ENCODE results near the gene GAS5. TPM values are rescaled to one million over a fixed set of nuclear protein-coding genes. Genes with fewer than 3 reads are reported as not detected.

The GAS5 gene
- total and polyA plus RNA-seq, 9 of the 15 experiments (the other 6 are each of a cell fraction or from before 2014, with no cell fraction given), result 565 to 1,860 (median 1,006) TPM

DNA sequence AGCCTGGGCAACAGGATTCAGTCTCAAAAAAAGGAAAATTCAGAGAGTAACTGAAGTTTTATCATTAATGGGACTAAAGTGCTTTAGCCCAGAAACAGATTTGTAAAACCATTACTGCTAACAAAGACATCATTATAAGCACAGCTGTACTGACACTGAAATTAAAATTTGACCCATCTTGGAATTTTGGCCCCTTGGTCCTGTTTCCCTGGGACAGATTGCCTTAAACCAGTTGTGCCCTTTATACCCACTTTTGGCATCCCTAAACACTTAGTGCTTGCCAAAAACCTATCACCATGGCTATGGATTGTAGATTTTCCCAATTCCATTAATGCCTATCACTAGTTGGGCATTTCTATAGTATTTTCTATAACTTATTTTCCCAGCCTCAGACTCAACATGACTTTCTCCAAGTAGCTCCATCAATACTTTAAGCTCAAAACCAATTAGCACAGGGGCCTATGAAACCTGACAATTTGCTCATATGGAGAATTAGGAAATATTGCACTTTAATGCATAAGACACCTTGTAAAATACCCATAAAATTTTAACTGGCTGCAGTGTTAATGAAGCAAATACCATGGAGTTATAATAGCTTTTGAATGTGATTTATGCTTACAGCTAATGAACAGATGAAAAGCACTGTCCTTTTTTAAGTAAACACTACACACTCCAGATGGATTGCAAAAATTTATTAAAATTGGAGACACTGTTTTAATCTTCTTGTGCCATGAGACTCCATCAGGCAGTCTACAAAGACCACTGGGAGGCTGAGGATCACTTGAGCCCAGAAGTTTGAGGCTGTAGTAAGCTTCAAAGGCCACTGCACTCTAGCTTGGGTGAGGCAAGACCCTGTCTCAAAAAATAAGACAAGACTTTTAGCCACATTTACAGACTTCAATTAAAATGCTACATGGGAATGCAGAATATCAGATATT, 4.3 kb downstream of the GAS5 start (continued):
- TF ChIP-seq, protein P1, sequence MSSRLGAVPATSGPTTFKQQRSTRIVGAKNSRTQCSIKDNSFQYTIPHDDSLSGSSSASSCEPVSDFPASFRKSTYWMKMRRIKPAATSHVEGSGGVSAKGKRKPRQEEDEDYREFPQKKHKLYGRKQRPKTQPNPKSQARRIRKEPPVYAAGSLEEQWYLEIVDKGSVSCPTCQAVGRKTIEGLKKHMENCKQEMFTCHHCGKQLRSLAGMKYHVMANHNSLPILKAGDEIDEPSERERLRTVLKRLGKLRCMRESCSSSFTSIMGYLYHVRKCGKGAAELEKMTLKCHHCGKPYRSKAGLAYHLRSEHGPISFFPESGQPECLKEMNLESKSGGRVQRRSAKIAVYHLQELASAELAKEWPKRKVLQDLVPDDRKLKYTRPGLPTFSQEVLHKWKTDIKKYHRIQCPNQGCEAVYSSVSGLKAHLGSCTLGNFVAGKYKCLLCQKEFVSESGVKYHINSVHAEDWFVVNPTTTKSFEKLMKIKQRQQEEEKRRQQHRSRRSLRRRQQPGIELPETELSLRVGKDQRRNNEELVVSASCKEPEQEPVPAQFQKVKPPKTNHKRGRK (tag; IDR thresholded peaks at IDR 0.05), result no peak
- TF ChIP-seq, protein P2, sequence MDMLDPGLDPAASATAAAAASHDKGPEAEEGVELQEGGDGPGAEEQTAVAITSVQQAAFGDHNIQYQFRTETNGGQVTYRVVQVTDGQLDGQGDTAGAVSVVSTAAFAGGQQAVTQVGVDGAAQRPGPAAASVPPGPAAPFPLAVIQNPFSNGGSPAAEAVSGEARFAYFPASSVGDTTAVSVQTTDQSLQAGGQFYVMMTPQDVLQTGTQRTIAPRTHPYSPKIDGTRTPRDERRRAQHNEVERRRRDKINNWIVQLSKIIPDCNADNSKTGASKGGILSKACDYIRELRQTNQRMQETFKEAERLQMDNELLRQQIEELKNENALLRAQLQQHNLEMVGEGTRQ (CRISPR knock-in tag; IDR thresholded peaks at IDR 0.05), result no peak
- TF ChIP-seq CHCHD3 (CRISPR knock-in tag; IDR thresholded peaks at IDR 0.05), result peak; percentile 63; the same call in 1 of the 2 replicates
- no peak for TF ChIP-seq TAF1 (IDR thresholded peaks at IDR 0.05; ENCODE audit: control insufficient read depth, extremely low read depth, insufficient read depth, low read length, severe bottlenecking)
- peak; percentile 40; the same call in 1 of the 2 replicates for TF ChIP-seq POLR2G (IDR thresholded peaks at IDR 0.05; ENCODE audit: low read depth, low read length)
- TF ChIP-seq ZNF444 (CRISPR knock-in tag; IDR thresholded peaks at IDR 0.05), result 0 out of 2 replicates have a peak, but pooled peaks have one; percentile 9
- TF ChIP-seq TCFL5 (CRISPR knock-in tag; conservative IDR thresholded peaks at IDR 0.05), result no peak
- 0 out of 2 replicates have a peak, but pooled peaks have one; percentile 69 for TF ChIP-seq PHTF2 (CRISPR knock-in tag; IDR thresholded peaks at IDR 0.05)
- TF ChIP-seq ZNF696 (CRISPR knock-in tag; conservative IDR thresholded peaks at IDR 0.05), result 0 out of 2 replicates have a peak, but pooled peaks have one; percentile 15
- TF ChIP-seq, protein P3, sequence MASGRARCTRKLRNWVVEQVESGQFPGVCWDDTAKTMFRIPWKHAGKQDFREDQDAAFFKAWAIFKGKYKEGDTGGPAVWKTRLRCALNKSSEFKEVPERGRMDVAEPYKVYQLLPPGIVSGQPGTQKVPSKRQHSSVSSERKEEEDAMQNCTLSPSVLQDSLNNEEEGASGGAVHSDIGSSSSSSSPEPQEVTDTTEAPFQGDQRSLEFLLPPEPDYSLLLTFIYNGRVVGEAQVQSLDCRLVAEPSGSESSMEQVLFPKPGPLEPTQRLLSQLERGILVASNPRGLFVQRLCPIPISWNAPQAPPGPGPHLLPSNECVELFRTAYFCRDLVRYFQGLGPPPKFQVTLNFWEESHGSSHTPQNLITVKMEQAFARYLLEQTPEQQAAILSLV (tag; IDR thresholded peaks at IDR 0.05), result no peak
- peak; percentile 75; the same call in 1 of the 2 replicates for TF ChIP-seq ZNF551 (CRISPR knock-in tag; IDR thresholded peaks at IDR 0.05)
- TF ChIP-seq, protein P4, sequence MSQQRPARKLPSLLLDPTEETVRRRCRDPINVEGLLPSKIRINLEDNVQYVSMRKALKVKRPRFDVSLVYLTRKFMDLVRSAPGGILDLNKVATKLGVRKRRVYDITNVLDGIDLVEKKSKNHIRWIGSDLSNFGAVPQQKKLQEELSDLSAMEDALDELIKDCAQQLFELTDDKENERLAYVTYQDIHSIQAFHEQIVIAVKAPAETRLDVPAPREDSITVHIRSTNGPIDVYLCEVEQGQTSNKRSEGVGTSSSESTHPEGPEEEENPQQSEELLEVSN (IDR thresholded peaks at IDR 0.05; ENCODE audit: borderline replicate concordance in 1 of 2, extremely low read depth in 1 of 2, insufficient read depth in 1 of 2, insufficient read length in 1 of 2, low read depth in 1 of 2, low read length in 1 of 2, poor library complexity in 1 of 2, severe bottlenecking in 1 of 2), result no peak
- TF ChIP-seq POLR2A (conservative IDR thresholded peaks at IDR 0.05), result peak; percentile 45
- no peak for TF ChIP-seq HDAC2 (IDR thresholded peaks at IDR 0.05)
- TF ChIP-seq, protein P5, sequence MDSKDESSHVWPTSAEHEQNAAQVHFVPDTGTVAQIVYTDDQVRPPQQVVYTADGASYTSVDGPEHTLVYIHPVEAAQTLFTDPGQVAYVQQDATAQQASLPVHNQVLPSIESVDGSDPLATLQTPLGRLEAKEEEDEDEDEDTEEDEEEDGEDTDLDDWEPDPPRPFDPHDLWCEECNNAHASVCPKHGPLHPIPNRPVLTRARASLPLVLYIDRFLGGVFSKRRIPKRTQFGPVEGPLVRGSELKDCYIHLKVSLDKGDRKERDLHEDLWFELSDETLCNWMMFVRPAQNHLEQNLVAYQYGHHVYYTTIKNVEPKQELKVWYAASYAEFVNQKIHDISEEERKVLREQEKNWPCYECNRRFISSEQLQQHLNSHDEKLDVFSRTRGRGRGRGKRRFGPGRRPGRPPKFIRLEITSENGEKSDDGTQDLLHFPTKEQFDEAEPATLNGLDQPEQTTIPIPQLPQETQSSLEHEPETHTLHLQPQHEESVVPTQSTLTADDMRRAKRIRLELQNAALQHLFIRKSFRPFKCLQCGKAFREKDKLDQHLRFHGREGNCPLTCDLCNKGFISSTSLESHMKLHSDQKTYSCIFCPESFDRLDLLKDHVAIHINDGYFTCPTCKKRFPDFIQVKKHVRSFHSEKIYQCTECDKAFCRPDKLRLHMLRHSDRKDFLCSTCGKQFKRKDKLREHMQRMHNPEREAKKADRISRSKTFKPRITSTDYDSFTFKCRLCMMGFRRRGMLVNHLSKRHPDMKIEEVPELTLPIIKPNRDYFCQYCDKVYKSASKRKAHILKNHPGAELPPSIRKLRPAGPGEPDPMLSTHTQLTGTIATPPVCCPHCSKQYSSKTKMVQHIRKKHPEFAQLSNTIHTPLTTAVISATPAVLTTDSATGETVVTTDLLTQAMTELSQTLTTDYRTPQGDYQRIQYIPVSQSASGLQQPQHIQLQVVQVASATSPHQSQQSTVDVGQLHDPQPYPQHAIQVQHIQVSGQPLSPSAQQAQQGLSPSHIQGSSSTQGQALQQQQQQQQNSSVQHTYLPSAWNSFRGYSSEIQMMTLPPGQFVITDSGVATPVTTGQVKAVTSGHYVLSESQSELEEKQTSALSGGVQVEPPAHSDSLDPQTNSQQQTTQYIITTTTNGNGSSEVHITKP (IDR thresholded peaks at IDR 0.05; ENCODE audit: partially characterized antibody), result no peak
- TF ChIP-seq EGR1 (conservative IDR thresholded peaks at IDR 0.05), result no peak
